Mucosa of gallbladder (tissue), 1 donor: ENCODE results near the gene MS4A3. TPM values are rescaled to one million over a fixed set of nuclear protein-coding genes. Genes with fewer than 3 reads are reported as not detected.
"Not testable (repeated sequence)": the region's sequence is repeated elsewhere in the genome, so short reads cannot be mapped to it uniquely, and the experiment has no call there.

Experiments used
- DNase-seq: peaks from one replicate; pipeline ENCODE4 v3.0.0-alpha.2; 2020; ENCODE audit warnings: low spot score
- total RNA-seq: library from RNA; stranded (reverse); gene quantifications from one replicate; pipeline ENCODE4 v1.2.1, GENCODE V29; 2021
- donor health status: DM: no; HTN: no; CAD: no.

MS4A3 gene
- total RNA-seq, 1 donor from 2014 or later: 0.40 TPM

DNA sequence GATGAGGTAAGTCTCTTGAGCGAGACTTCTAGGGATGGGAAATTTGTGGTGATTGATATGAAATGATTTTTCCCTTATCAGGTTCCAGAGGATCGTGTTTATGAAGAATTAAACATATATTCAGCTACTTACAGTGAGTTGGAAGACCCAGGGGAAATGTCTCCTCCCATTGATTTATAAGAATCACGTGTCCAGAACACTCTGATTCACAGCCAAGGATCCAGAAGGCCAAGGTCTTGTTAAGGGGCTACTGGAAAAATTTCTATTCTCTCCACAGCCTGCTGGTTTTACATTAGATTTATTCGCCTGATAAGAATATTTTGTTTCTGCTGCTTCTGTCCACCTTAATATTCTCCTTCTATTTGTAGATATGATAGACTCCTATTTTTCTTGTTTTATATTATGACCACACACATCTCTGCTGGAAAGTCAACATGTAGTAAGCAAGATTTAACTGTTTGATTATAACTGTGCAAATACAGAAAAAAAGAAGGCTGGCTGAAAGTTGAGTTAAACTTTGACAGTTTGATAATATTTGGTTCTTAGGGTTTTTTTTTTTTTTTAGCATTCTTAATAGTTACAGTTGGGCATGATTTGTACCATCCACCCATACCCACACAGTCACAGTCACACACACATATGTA is 39.1 kb downstream of the MS4A3 start:
- no peak for DNase-seq

DNA sequence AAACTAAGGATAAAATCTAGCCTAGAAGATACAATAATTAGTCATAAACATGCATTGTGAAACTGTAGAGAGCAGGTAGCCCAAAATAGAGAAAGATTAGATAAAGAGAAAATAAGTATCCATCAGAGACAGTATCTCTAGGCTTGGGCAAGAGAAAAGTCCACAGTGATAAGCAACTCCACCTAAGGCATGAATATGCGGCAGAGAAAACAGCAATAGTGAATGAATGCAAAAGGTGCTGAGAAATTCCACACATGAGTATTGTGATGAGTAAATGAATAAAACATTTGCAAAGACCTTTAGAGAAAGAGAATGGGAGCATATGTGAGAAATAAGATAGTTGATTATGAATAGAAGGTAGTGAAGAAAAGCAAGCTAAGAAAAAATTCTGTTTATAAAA is 40.7 kb downstream of the MS4A3 start:
- DNase-seq: no peak

DNA sequence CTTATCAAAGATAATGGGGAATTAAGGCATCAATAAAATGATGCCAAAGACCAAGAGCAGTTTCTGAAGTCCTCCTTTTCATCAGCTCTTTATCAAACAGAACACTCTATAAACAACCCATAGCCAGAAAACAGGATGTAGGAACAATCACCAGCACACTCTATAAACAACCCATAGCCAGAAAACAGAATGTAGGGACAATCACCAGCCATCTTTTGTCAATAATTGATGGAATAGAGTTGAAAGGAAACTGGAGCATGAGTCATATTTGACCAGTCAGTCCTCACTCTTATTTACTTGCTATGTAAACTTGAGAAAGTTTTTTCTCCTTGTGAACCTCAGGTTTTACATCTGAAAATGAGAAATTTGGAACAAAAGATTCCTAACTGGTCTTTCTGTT is 42.0 kb downstream of the MS4A3 start:
- DNase-seq: no peak

DNA sequence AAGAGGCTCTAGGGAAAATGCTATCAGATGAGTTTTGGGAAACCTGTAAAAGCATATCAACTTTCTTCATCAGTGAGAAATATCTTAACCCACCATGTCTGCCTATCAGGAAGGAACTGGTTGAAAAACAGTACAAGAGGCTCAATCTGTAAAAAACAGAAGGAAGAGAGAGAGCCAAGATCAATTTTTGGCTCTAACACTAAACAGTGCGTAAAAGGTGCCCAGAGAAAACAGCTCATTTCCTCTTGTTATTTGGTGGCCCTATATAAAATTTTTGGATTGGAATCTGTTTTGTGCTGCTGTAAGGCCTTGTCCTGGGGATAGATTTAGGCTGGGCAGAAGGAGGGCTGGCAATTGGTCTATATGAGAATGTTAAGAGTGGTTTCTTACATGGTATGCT is 44.1 kb downstream of the MS4A3 start:
- DNase-seq: no peak

DNA sequence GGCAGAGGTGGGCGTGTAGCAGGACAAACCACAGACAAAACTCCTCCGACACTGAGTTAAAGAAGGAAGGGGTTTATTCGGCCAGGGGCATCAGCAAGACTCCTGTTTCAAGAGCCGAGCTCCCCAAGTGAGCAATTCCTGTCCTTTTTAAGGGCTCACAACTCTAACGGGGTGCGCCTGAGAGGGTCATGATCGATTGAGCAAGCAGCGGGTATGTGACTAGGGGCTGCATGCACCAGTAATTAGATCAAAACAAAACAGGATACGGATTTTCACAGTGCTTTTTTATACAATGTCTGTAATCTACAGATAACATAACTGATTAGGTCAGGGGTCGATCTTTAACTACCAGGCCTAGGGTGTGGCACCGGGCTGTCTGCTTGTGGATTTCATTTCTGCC is 44.9 kb downstream of the MS4A3 start:
- not testable (repeated sequence) for DNase-seq

DNA sequence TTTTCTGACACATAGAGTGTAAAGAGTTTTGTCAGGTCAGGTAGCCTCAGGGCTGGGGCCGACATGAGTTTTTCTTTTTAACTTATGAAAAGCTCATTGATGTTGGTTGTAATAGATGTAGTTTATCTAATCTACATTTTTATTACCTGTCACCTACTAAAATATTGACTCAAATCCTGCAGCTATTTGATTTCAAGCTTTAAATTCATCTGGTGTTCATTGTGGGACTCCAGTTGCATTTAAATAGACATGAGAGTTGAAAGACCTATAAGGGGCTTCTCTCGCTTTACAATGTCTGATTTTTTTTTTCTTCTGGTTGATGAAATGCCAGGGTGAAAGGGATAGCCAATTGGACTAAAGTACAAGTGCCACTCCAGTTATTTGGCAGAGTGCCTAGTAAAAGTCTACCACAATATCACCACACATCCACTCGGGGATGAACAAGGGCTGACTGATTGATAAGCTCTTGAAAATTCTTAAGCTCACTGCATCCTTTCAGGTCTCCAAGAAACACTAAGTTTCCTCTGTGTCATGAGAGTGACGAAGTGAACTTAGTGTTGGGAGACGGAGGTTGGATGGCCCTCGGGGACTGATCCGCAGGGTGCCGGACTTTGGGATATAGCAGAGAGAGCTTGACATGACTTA is 48.1 kb downstream of the MS4A3 start:
- not testable (repeated sequence) for DNase-seq

- DNase-seq: not testable (repeated sequence)
These were observed 52.2 kb downstream of the MS4A3 start for GRCh38 chr11:60108631-60109030.

DNA sequence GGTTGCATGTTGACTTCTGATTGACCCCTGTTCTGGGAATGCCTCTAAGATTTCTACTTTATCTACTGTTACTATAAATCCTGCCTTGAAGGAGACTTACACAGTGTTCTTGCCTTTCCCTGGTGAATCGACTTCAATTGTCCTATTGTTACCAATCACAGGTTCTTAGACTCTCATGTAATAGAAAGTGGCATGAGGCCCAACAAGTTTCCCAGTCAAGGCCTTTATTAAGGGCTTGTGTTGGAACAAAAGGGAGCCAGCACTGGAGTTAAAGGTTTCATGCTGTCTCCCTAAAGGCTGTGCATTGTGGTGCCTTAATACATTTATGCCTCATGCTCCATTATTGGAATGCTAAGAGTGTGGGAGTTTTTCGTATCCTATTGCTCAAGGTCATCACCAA is 55.3 kb downstream of the MS4A3 start:
- DNase-seq: no peak

- DNase-seq: no peak
These were observed 60.7 kb downstream of the MS4A3 start for GRCh38 chr11:60116996-60117790.

DNA sequence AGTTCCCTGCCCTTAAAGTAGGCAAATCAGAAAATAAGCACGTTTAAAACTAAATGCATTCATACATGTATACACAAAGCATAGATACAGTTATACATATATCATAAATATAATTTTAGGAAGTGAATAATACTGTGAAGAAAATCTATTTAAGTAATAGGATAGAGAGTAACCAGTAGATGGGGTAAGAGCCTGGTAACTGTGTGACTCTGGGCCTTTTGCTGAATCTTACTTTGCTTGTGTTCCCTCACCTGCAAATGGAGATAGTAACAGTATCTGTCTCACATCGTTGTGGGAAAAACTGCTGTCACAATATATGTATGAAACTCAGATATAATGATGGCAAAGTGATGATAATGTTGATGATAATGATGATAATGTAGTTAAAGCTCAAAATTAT is 61.9 kb downstream of the MS4A3 start:
- DNase-seq: no peak

DNA sequence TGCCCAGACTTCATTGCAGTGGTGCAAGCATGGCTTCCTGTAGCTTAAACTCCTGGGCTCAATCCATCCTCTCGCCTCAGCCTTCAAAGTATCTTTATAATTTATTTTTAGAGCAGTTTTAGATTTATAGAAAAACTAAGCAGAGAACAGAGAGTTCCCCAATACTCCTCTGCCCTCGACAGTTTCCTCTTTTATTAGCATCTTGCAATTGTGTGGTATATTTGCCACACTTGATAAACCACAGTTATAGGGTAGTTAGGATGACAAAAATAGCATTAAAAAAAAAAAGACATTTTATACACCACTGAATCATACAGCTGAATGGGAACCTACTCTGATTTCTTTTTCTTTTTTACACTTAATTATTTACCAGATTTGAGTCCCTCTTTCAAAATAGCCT is 63.2 kb downstream of the MS4A3 start:
- DNase-seq: no peak

Other genes starting within 250 kb of the MS4A3 start
- gene MRPL16, start 245.9 kb upstream of the MS4A3 start, total RNA-seq: 34.7 TPM
- not detected for gene CBLIF, start 211.2 kb upstream of the MS4A3 start, total RNA-seq
- 39.4 TPM for gene TCN1, start 190.2 kb upstream of the MS4A3 start, total RNA-seq
- not detected for gene OOSP3, start 177.9 kb upstream of the MS4A3 start, total RNA-seq
- gene OOSP1, start 118.2 kb upstream of the MS4A3 start, total RNA-seq: not detected
- not detected for gene OOSP4A, start 92.6 kb upstream of the MS4A3 start, total RNA-seq
- not detected for gene OOSP4B, start 39.5 kb upstream of the MS4A3 start, total RNA-seq
- gene OOSP2, start 16.3 kb upstream of the MS4A3 start, total RNA-seq: not detected
- gene MS4A2, start 32.0 kb downstream of the MS4A3 start, total RNA-seq: 11.2 TPM
- 95.1 TPM for gene MS4A6A, start 126.4 kb downstream of the MS4A3 start, total RNA-seq
- gene MS4A4E, start 186.5 kb downstream of the MS4A3 start, total RNA-seq: 3.5 TPM
- gene MS4A4A, start 224.0 kb downstream of the MS4A3 start, total RNA-seq: 28.9 TPM